ENCODE measurements around the gene IPO13.

Gene IPO13

DNA sequence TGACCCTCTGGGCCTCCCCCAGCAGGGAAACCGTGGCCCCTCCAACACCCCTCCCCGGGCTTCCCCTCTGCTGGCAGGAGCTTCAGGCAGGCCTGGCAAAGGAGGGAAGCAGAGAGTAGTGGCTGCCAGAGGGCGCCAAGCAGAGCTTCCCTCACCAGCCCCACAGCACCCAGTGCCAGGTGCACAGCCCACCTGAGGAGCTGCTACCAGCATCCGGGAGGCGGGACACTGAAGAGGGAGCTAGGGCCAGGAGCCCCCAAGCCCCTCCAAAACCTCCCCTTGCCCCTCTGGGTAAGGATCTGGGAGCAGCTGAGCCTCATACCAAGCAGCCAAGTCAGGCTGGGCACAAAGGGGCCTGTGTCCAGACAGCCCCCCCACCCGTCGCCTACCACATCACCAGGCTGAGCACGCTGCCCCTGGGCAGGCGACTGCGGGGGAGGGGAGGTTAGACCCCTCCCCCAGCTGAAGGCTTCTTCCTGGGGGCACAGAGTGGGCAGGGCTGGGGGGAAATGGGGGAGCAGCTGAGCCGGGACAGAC, 64.3 kb downstream of the IPO13 start:
- H3K27ac ChIP-seq: no peak overlapping the region
- H3K36me3 ChIP-seq: no peaks in the 10 kb centered on the region
- no peaks in the 10 kb centered on the region for H3K9me3 ChIP-seq (ENCODE audit: severe bottlenecking)
- H3K4me3 ChIP-seq (ENCODE audit: low read depth, low read length): no peak overlapping the region
- DNase-seq: no peak
- TF ChIP-seq, protein P1, sequence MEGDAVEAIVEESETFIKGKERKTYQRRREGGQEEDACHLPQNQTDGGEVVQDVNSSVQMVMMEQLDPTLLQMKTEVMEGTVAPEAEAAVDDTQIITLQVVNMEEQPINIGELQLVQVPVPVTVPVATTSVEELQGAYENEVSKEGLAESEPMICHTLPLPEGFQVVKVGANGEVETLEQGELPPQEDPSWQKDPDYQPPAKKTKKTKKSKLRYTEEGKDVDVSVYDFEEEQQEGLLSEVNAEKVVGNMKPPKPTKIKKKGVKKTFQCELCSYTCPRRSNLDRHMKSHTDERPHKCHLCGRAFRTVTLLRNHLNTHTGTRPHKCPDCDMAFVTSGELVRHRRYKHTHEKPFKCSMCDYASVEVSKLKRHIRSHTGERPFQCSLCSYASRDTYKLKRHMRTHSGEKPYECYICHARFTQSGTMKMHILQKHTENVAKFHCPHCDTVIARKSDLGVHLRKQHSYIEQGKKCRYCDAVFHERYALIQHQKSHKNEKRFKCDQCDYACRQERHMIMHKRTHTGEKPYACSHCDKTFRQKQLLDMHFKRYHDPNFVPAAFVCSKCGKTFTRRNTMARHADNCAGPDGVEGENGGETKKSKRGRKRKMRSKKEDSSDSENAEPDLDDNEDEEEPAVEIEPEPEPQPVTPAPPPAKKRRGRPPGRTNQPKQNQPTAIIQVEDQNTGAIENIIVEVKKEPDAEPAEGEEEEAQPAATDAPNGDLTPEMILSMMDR (IDR thresholded peaks at IDR 0.05; ENCODE audit: low read depth, low read length): no peak
- H3K27me3 ChIP-seq (ENCODE audit: insufficient read depth, low read depth, severe bottlenecking): no peaks in the 10 kb centered on the region

DNA sequence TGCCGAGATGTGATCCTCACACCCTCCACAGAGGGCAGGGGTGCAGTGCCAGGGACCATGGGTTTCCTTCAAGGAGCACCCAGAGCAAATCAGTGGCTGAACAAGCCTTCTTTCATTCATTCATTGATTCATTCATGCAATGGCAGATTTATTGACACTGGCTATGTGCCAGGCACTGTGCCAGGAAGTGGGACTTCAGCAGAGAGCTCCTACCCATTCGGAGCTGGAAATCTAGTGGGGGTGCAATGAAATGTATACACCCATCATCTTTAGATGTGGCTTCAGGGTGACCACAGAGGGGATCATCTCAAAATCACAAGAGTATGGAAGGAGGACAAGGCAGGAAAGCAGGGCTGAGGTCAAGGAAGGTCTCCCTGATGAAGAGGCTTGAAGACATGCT, 65.7 kb downstream of the IPO13 start:
- DNase-seq: no peak
- H3K27me3 ChIP-seq (ENCODE audit: insufficient read depth, low read depth, severe bottlenecking): no peaks in the 10 kb centered on the region
- TF ChIP-seq, protein P1 (IDR thresholded peaks at IDR 0.05; ENCODE audit: low read depth, low read length): no peak

DNA sequence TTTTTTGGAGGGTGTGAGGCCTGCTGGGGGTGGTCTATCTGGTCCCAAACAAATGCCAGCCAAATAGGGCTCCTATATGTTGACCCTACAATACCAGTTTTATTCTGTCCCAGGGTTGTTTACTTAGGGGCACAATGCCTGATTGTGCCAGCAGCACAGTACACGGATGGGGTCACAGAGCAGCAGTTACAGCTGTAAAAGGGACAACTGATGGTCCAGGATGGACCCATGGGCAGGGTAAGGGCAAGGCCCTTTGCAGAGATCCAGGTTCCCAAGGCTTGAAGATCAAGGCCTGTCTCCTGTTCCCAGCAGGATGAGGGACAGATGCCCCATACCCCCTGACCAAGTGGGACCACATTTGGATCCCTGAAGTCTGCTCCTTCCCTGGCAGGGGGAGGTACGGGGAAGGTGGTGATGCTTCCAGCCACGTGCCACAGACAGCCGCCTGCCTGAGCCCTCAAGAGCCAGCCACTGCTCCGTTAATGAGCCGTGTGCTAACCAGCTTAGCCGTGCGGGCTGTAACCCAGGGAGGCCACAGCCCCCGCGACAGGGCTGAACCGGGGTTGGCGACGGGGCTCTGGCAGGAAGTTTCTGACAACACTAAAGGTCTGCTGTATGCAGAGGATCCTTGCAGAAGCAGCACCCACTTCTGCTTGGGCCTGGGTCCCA, 66.3 kb downstream of the IPO13 start:
- H3K9me3 ChIP-seq (ENCODE audit: severe bottlenecking): no peaks in the 10 kb centered on the region
- H3K27ac ChIP-seq: peak overlapping the region; percentile 82
- H3K4me3 ChIP-seq (ENCODE audit: low read depth, low read length): no peak overlapping the region
- TF ChIP-seq, protein P1 (IDR thresholded peaks at IDR 0.05; ENCODE audit: low read depth, low read length): no peak
- DNase-seq: peak; percentile 79
- H3K36me3 ChIP-seq: no peaks in the 10 kb centered on the region
- no peaks in the 10 kb centered on the region for H3K27me3 ChIP-seq (ENCODE audit: insufficient read depth, low read depth, severe bottlenecking)

More for the DNA sequence above, 65.7 kb downstream of the IPO13 start:
- H3K27ac ChIP-seq: no peak overlapping the region; the same call in 1 of the 2 replicates
- H3K4me3 ChIP-seq (ENCODE audit: low read depth, low read length): no peak overlapping the region
- H3K36me3 ChIP-seq: no peaks in the 10 kb centered on the region
- H3K9me3 ChIP-seq (ENCODE audit: severe bottlenecking): no peaks in the 10 kb centered on the region

DNA sequence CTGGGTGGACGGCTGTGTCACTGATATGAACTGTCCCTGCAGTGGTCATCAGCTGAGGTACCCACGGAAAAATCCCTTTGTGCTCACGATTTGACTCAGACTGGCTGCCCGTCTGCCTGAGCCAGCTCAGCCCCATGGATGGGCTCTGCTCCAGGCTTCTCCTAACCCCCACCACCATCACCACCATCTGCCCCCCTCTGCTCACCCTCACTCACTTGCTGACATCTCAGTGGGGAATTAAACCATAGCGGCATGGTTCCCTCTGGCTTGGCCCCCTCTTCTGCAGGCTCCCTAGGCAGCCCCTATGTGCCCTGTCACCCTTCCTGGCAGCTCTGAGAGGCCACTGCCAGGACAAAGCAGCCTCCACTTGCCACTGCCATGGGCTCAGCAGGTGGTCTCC, 67.2 kb downstream of the IPO13 start:
- TF ChIP-seq, protein P1 (IDR thresholded peaks at IDR 0.05; ENCODE audit: low read depth, low read length): no peak
- H3K36me3 ChIP-seq: no peaks in the 10 kb centered on the region
- no peak overlapping the region for H3K4me3 ChIP-seq (ENCODE audit: low read depth, low read length)
- DNase-seq: peak; percentile 59
- peak overlapping the region; percentile 82 for H3K27ac ChIP-seq
- no peaks in the 10 kb centered on the region for H3K9me3 ChIP-seq (ENCODE audit: severe bottlenecking)
- no peaks in the 10 kb centered on the region for H3K27me3 ChIP-seq (ENCODE audit: insufficient read depth, low read depth, severe bottlenecking)

DNA sequence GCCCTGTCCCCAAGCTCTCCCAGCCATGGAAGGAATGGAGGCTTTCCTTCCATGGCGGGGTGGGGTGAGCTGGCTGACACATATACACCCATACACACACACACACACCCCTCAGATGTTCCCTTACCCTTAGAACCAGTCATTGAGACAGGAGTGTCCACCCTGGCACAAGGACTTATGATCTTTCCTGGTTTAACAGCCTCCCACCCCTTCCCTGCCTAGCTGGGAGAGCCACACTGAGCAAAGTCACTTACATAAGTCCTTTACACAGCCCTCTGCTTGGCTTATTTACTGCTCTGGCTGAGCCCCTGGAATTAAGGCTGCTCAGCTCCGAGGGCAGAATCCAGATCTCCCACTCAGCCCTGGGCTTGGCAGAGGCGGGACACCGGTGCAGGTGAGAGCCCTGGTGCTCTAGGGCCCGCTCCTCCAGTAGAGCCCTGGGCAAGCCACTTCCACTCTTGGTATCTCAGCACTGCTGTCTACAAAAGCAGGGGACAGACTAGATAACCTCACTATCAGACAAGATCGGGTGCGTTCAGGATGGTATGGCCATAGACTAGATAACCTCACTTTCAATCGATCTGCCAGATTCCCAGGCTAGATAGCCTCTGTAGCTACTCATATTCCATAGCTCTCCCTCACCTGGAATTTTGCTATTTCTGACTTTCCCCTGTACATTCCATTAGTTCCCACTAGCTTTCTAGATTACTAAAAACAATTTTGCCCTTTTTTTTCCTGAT, 67.8 kb downstream of the IPO13 start:
- Histone ChIP-seq H3K4me3 (ENCODE audit: low read depth, low read length) (no peak overlapping the region), H3K27ac (peak overlapping the region; percentile 82), H3K27me3 (ENCODE audit: insufficient read depth, low read depth, severe bottlenecking) (no peaks in the 10 kb centered on the region), H3K9me3 (ENCODE audit: severe bottlenecking) (no peaks in the 10 kb centered on the region), H3K36me3 (no peaks in the 10 kb centered on the region)
- TF ChIP-seq, protein P1 (IDR thresholded peaks at IDR 0.05; ENCODE audit: low read depth, low read length): no peak
- peak; percentile 68 for DNase-seq
